H1 (cell line): ENCODE measurements around the gene PCGF3. TPM values are rescaled to one million over a fixed set of nuclear protein-coding genes. Genes with fewer than 3 reads are reported as not detected.

Experiments
- CTCF ChIA-PET: fragments of 300-600 bp; sonication (Branson Sonifier 250); formaldehyde crosslinking; loops from one replicate; lab custom pipeline; 2021; ENCODE audit not compliant: partially characterized antibody; lab: Charles Lee
- POLR2A ChIA-PET: fragments of 300-600 bp; sonication (Branson Sonifier 250); formaldehyde crosslinking; loops from one replicate; lab custom pipeline; 2021; ENCODE audit warnings: inconsistent platforms; ENCODE audit not compliant: partially characterized antibody; lab: Charles Lee
- DNase-seq, 2 experiments: peaks; one replicate each; pipeline versions ENCODE4 v3.0.0 to v3.0.0-alpha.2; 2010 to 2022; ENCODE audit warnings: low spot score in 2 of 2, low read depth in 1 of 2, mixed read lengths in 1 of 2
- FAIRE-seq: peaks from 2 replicates; lab custom pipeline; 2011; peaks lifted over from hg19 to GRCh38; lab: Jason Lieb, UNC
- H2AFZ ChIP-seq: 2 replicates; pipeline ENCODE4 v1.8.1; 2012; ENCODE audit warnings: low read length, inconsistent platforms
- H2AK5ac ChIP-seq: 2 replicates; pipeline ENCODE4 v1.6.1; 2013; ENCODE audit warnings: low read depth, low read length
- H2BK120ac ChIP-seq: replicated peaks from 2 replicates; pipeline ENCODE3; 2013; ENCODE audit warnings: low read depth, low read length, inconsistent platforms
- H2BK12ac ChIP-seq: 2 replicates; pipeline ENCODE4 v1.6.1; 2013; ENCODE audit warnings: low read depth, low read length
- H2BK15ac ChIP-seq: 2 replicates; pipeline ENCODE4 v1.6.1; 2013; ENCODE audit warnings: low read length
- H2BK20ac ChIP-seq: 2 replicates; pipeline ENCODE4 v1.6.1; 2013; ENCODE audit warnings: low read length
- H2BK5ac ChIP-seq: 2 replicates; pipeline ENCODE4 v1.6.1; 2013; ENCODE audit warnings: low read depth, low read length
- H3K14ac ChIP-seq: 2 replicates; pipeline ENCODE4 v1.6.1; 2013; ENCODE audit warnings: inconsistent platforms; ENCODE audit not compliant: insufficient read length
- H3K18ac ChIP-seq: 2 replicates; pipeline ENCODE4 v1.6.1; 2013; ENCODE audit warnings: low read length; ENCODE audit errors: extremely low read depth
- H3K23ac ChIP-seq: 2 replicates; pipeline ENCODE4 v1.6.1; 2013; ENCODE audit warnings: inconsistent platforms; ENCODE audit not compliant: insufficient read length
- H3K23me2 ChIP-seq: 2 replicates; pipeline ENCODE4 v1.6.1; 2013; ENCODE audit warnings: low read depth, low read length
- H3K27ac ChIP-seq: 2 replicates; pipeline ENCODE4 v1.6.1; 2011; ENCODE audit warnings: low read depth, low read length, inconsistent platforms
- H3K27me3 ChIP-seq, 4 experiments: replicated peaks in 1 of 4; 1 replicate in 1 of 4; 2 replicates in 3 of 4; pipeline versions ENCODE4 v1.6.1 to v1.8.1; 2011 to 2013; ENCODE audit warnings: low read length in 3 of 4, mild to moderate bottlenecking in 3 of 4, inconsistent platforms in 2 of 4, mixed read lengths in 2 of 4, moderate library complexity in 1 of 4; ENCODE audit not compliant: control insufficient read depth in 3 of 4, insufficient read depth in 3 of 4; ENCODE audit errors: extremely low read depth in 1 of 4
- H3K36me3 ChIP-seq, 4 experiments: 2 replicates each; pipeline versions ENCODE4 v1.6.1 to v1.8.1; 2011 to 2013; ENCODE audit warnings: mild to moderate bottlenecking in 4 of 4, low read length in 3 of 4, moderate library complexity in 2 of 4, control low read depth in 1 of 4, inconsistent platforms in 1 of 4; ENCODE audit not compliant: insufficient read depth in 4 of 4, control insufficient read depth in 2 of 4
- H3K4ac ChIP-seq: replicated peaks from 2 replicates; pipeline ENCODE3; 2013; ENCODE audit warnings: low read length, low read depth, mixed read lengths, inconsistent platforms; ENCODE audit not compliant: insufficient read length
- H3K4me1 ChIP-seq, 4 experiments: replicated peaks in 1 of 4; 1 replicate in 1 of 4; 2 replicates in 3 of 4; pipeline versions ENCODE4 v1.6.1 to v1.8.1; 2011 to 2013; ENCODE audit warnings: low read length in 3 of 4, inconsistent platforms in 2 of 4, mixed read lengths in 1 of 4; ENCODE audit not compliant: insufficient read depth in 4 of 4, control insufficient read depth in 3 of 4
- H3K4me2 ChIP-seq, 2 experiments: 2 replicates each; pipeline versions ENCODE4 v1.6.1 to v1.8.1; 2011 to 2013; ENCODE audit warnings: low read depth in 2 of 2, low read length in 2 of 2, control low read depth in 1 of 2, inconsistent platforms in 1 of 2, mild to moderate bottlenecking in 1 of 2; ENCODE audit not compliant: insufficient read depth in 1 of 2
- H3K4me3 ChIP-seq, 4 experiments: fragments of 200-600, 300-600 bp in 1 of 4; sonication (generic), shearing (Covaris generic), sonication (Bioruptor Twin) in 1 of 4; 2 replicates each; pipeline versions ENCODE4 v1.5.1 to v1.8.1; 2011 to 2016; ENCODE audit warnings: low read length in 4 of 4, low read depth in 3 of 4, control low read depth in 2 of 4, inconsistent platforms in 2 of 4, mild to moderate bottlenecking in 2 of 4, mixed read lengths in 1 of 4, moderate library complexity in 1 of 4; ENCODE audit not compliant: insufficient read depth in 2 of 4; ENCODE audit errors: extremely low read depth in 1 of 4
- H3K56ac ChIP-seq: replicated peaks from 2 replicates; pipeline ENCODE3; 2013; ENCODE audit warnings: low read depth, mild to moderate bottlenecking, mixed read lengths, low read length, inconsistent platforms; ENCODE audit not compliant: insufficient read length
- H3K79me1 ChIP-seq: 2 replicates; pipeline ENCODE4 v1.6.1; 2013; ENCODE audit warnings: low read depth, low read length, control low read depth
- H3K79me2 ChIP-seq, 2 experiments: 2 replicates each; pipeline versions ENCODE4 v1.6.1 to v1.8.1; 2012 to 2013; ENCODE audit warnings: low read length in 2 of 2, mild to moderate bottlenecking in 2 of 2, inconsistent platforms in 1 of 2; ENCODE audit not compliant: insufficient read depth in 2 of 2, control insufficient read depth in 1 of 2
- H3K9ac ChIP-seq, 4 experiments: replicated peaks in 1 of 4; 1 replicate in 1 of 4; 2 replicates in 3 of 4; pipeline versions ENCODE4 v1.6.1 to v1.8.1; 2011 to 2013; ENCODE audit warnings: low read depth in 3 of 4, low read length in 3 of 4, control low read depth in 2 of 4, mild to moderate bottlenecking in 2 of 4, moderate library complexity in 2 of 4, inconsistent platforms in 1 of 4; ENCODE audit errors: extremely low read depth in 1 of 4
- H3K9me3 ChIP-seq, 2 experiments: 2 replicates each; pipeline versions ENCODE4 v1.6.1 to v1.8.1; 2012 to 2013; ENCODE audit warnings: mild to moderate bottlenecking in 2 of 2, moderate library complexity in 2 of 2, control low read depth in 1 of 2, inconsistent platforms in 1 of 2, low read depth in 1 of 2, low read length in 1 of 2, mixed read lengths in 1 of 2; ENCODE audit not compliant: insufficient read depth in 2 of 2
- H4K20me1 ChIP-seq, 2 experiments: replicated peaks in 1 of 2; 2 replicates each; pipeline versions ENCODE3 to v1.8.1; 2011 to 2013; ENCODE audit warnings: inconsistent platforms in 2 of 2, low read length in 2 of 2, mild to moderate bottlenecking in 1 of 2; ENCODE audit not compliant: insufficient read depth in 2 of 2, control insufficient read depth in 1 of 2
- H4K5ac ChIP-seq: 2 replicates; pipeline ENCODE4 v1.6.1; 2013; ENCODE audit warnings: low read length, low read depth, mixed read lengths, inconsistent platforms; ENCODE audit not compliant: insufficient read length
- H4K8ac ChIP-seq: 2 replicates; pipeline ENCODE4 v1.8.0; 2013; ENCODE audit warnings: mild to moderate bottlenecking, moderate library complexity, low read length, inconsistent platforms; ENCODE audit not compliant: insufficient read depth; ENCODE audit errors: extremely low read depth
- H4K91ac ChIP-seq: replicated peaks from 2 replicates; pipeline ENCODE3; 2013; ENCODE audit warnings: low read length, mixed read lengths, inconsistent platforms; ENCODE audit not compliant: insufficient read length
- BCL11A ChIP-seq, 2 experiments: IDR thresholded peaks; one replicate each; pipeline ENCODE4 v1.6.1; 2011; ENCODE audit warnings: low read depth in 2 of 2, low read length in 2 of 2, mild to moderate bottlenecking in 2 of 2
- CHD1 ChIP-seq: IDR thresholded peaks from 2 replicates; pipeline ENCODE4 v1.6.1; 2012; ENCODE audit warnings: low read depth, low read length, improper control_type of control experiment
- CTBP2 ChIP-seq: IDR thresholded peaks from 2 replicates; pipeline ENCODE4 v1.7.0; 2011; ENCODE audit warnings: borderline replicate concordance, mild to moderate bottlenecking, moderate library complexity, mixed read lengths, low read length; ENCODE audit not compliant: insufficient read depth, insufficient read length
- E2F6 ChIP-seq: IDR thresholded peaks from 2 replicates; pipeline ENCODE4 v1.6.1; 2012; ENCODE audit warnings: inconsistent platforms
- EGR1 ChIP-seq: IDR thresholded peaks from 2 replicates; pipeline ENCODE4 v1.6.1; 2011; ENCODE audit warnings: low read depth, low read length, borderline replicate concordance
- GTF2F1 ChIP-seq: IDR thresholded peaks from 2 replicates; pipeline ENCODE4 v1.6.1; 2012; ENCODE audit warnings: low read depth, low read length, improper control_type of control experiment, borderline replicate concordance
- RFX5 ChIP-seq: IDR thresholded peaks from 2 replicates; pipeline ENCODE4 v1.6.1; 2011; ENCODE audit warnings: low read depth, low read length, improper control_type of control experiment, borderline replicate concordance
- WGBS, 2 experiments: shearing (Covaris generic) in 1 of 2; methylation state at CpG; one replicate each; pipeline versions ENCODE4 v1.1.6 to v1.1.7; 2013 to 2015; ENCODE audit warnings: low lambda C conversion rate in 2 of 2, mixed read lengths in 2 of 2, inconsistent platforms in 1 of 2, low coverage in 1 of 2, missing lambda C conversion rate in 1 of 2; ENCODE audit not compliant: insufficient replicate concordance in 2 of 2, insufficient coverage in 1 of 2, insufficient read length in 1 of 2; ENCODE audit errors: extremely low coverage in 1 of 2, missing lambda C conversion rate in 1 of 2; 5-methylcytosine and 5-hydroxymethylcytosine counted together
- polyA plus RNA-seq, 7 experiments: library from polyadenylated mRNA; depleted of rRNA in 3 of 7; stranded (reverse) in 5 of 7; unstranded in 2 of 7; fragments of >200 nt in 5 of 7; fragments of 200-250 nt in 2 of 7; gene quantifications; 1 replicate in 5 of 7; 2 replicates in 1 of 7; 4 replicates in 1 of 7; pipeline versions ENCODE4 v1.2.1 to v1.2.3, GENCODE V29; 2011 to 2013; ENCODE audit warnings: missing spikeins in 2 of 7, mixed read lengths in 2 of 7
- total RNA-seq: library from RNA; stranded (reverse); fragmentation: NEBNext Ultra II Directional; extraction: Animal tissue kit (Norgen Biotek cat#: 25700); gene quantifications from 2 replicates; pipeline ENCODE4 v1.2.1, GENCODE V29; 2021
- TF ChIP-seq, protein P1 (sequence below): IDR thresholded peaks from 2 replicates; pipeline ENCODE4 v1.6.1; 2012; ENCODE audit warnings: inconsistent platforms

PCGF3 gene
- total and polyA plus RNA-seq, 2 of the 8 experiments (the other 6 are each of a cell fraction or from before 2014, with no cell fraction given), result 52.7 to 52.9 TPM

GRCh38 chr4:680091-680490, 25.5 kb upstream of the PCGF3 start:
- Histone ChIP-seq H3K14ac (no peak overlapping the region), H3K4ac (peak overlapping the region; percentile 67), H3K9ac (no peak overlapping the region), H2AFZ (no peak overlapping the region), H3K36me3 (no peaks in the 10 kb centered on the region), H3K4me1 (peaks cover 0 to 19% (median 6%) of the 10 kb centered on the region in 4 experiments; a peak in 5 of 7 replicates), H3K4me3 (peak overlapping the region in 1 of 4 experiments; percentile 74; a peak in 2 of 8 replicates), H3K79me2 (no peaks in the 10 kb centered on the region), H3K9me3 (no peaks in the 10 kb centered on the region), H3K23me2 (0 out of 2 replicates have a peak, but pooled peaks cover under 1% of the 10 kb centered on the region), H2BK120ac (no peak overlapping the region), H4K8ac (no peak overlapping the region), H2BK12ac (0 out of 2 replicates have a peak overlapping the region, but pooled peaks have one; percentile 39), H3K56ac (no peak overlapping the region), H2BK20ac (no peak overlapping the region), H2BK15ac (0 out of 2 replicates have a peak overlapping the region, but pooled peaks have one; percentile 29), H4K5ac (no peak overlapping the region), H3K4me2 (peak overlapping the region; percentile 58 to 62), H2BK5ac (no peak overlapping the region), H3K79me1 (no peaks in the 10 kb centered on the region), H4K91ac (peak overlapping the region; percentile 56), H3K27ac (no peak overlapping the region), H4K20me1 (peaks cover 0 to 13% of the 10 kb centered on the region in 2 experiments), H3K27me3 (no peaks in the 10 kb centered on the region; a peak in 2 of 7 replicates), H2AK5ac (no peak overlapping the region), H3K18ac (no peak overlapping the region), H3K23ac (no peak overlapping the region)
- CTCF ChIA-PET, result interaction anchor here (1.4 kb wide), 2 partner anchors 21 to 32 kb away, joined by 4 read pairs; no protein-coding TSS in a partner anchor
- TF ChIP-seq BCL11A (IDR thresholded peaks at IDR 0.05; ENCODE audit: low read depth in 2 of 2, low read length in 2 of 2) (no peak), GTF2F1 (no peak), EGR1 (no peak), E2F6 (peak; percentile 81), CHD1 (no peak), RFX5 (no peak), CTBP2 (no peak)
- TF ChIP-seq, protein P1, sequence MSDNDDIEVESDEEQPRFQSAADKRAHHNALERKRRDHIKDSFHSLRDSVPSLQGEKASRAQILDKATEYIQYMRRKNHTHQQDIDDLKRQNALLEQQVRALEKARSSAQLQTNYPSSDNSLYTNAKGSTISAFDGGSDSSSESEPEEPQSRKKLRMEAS, result peak; percentile 74
- 88% methylated on average over 9 of the region's 9 CpGs; no CpG with 5 or more reads in 1 of the 2 experiments for WGBS, 2 experiments
- POLR2A ChIA-PET, result interaction anchor here (0.8 to 6.3 kb wide), 8 partner anchors 7 to 77 kb away, joined by 3 to 34 read pairs (median 4); partner anchors contain the start of genes ATP5ME, MYL5 and PCGF3
- no peak for DNase-seq
- FAIRE-seq, result no peak
